ENCODE results near the gene HNRNPLL. TPM values are rescaled to one million over a fixed set of nuclear protein-coding genes. Genes with fewer than 3 reads are reported as not detected.
"Not testable (repeated sequence)": the region's sequence is repeated elsewhere in the genome, so short reads cannot be mapped to it uniquely, and the experiment has no call there.

HNRNPLL gene
- 55.2 TPM for total RNA-seq

DNA sequence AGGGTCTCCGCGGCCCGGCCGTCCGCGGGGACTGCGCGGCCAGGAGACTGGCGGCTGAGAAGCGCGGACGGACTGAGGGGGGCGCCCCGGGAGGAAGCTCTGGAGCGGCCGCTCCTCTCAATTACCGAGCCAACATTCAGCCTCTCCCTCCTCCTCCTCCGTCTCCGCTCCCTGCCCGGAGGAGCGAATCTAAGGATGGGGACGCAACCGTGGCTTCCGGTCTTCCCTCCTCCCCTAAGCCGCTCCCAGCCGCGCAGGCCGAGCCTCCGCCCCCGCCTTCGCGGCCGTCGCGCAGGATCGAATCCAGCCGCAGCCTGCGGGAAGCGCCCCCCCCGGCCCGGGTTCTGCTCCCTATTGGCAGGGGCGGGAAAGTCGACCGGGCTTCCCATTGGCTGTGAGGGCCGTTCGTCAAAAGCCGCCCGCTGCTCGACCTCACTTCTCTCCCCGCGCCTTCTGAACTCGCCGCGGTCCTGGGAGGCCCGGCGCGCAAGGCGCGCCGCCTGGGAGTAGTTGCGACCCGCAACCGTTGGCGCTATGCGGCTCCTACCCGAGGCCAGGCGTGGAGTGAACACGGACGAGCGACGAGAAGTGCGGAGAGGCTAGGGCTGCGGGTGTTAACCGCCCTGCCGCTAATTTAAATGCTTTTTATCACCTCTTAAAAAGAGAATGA is at the start of gene HNRNPLL:
Gene HNRNPLL, minus strand, starts transcription at position 197 of the 670 bp plus-strand sequence. CDS start 302 bp downstream, outside the sequence.
- peak; percentile 98 for DNase-seq (ENCODE audit: low spot score)

DNA sequence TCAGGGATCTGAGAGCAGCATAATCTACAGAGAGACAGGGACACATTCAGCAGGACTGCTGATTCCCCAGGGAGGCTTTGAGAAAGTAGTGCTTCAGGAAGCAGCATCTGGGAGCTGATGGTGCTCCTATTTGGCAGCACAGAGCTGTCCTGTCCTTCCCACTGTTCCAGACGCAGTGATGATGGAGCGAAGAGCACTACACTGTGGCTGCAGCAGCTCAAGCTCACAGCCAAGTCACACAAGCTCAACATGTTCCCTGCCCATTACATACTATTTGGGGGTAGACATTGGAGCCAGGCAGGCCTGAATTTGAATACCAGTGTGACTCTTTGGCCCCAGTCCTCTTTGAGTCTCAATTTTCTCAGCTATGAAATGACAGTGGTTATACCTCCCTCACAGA is 48.0 kb upstream of the HNRNPLL start:
- no peak for DNase-seq (ENCODE audit: low spot score)

DNA sequence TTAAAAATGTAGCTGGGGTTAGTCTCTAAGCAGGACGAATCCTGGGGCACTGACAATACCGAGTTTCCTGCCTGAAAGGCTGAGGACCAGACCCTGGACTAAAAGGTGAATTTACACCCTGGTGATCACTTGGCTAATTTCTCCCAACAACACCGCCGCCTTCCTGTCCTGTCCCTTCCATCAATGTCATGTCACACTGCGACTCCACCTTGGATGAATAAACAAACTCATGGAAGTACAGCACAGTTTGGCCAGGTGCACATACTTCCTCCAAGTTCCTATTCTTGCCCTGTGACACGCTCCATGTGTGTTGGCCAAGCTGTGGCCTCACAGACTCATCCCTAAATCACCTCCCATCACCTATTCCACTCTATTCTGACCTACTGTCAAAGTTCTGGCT is 47.3 kb upstream of the HNRNPLL start:
- DNase-seq (ENCODE audit: low spot score) = no peak

DNA sequence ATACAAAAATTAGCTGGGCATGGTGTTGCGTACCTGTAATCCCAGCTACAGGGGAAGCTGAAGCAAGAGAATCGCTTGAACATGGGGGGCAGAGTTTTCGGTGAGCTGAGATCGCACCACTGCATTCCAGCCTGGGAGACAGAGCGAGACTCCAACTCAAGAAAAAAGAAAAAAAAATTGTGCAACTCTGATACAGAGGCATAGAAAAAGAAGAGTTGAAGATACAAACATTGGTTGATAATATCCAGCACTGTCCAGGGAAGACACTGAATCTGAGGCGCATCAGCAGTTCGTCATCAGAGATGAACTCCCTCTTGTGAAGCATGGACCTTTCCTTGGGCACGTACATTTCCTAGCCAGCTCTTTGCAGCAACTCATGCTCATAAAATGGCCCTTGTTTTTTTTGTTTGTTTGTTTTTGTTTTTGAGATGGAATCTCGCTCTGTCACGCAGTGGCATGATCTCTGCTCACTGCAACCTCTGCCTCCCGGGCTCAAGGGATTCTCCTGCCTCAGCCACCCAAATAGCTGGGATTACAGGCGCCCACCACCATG is 46.5 kb upstream of the HNRNPLL start:
- DNase-seq (ENCODE audit: low spot score) = no peak

DNA sequence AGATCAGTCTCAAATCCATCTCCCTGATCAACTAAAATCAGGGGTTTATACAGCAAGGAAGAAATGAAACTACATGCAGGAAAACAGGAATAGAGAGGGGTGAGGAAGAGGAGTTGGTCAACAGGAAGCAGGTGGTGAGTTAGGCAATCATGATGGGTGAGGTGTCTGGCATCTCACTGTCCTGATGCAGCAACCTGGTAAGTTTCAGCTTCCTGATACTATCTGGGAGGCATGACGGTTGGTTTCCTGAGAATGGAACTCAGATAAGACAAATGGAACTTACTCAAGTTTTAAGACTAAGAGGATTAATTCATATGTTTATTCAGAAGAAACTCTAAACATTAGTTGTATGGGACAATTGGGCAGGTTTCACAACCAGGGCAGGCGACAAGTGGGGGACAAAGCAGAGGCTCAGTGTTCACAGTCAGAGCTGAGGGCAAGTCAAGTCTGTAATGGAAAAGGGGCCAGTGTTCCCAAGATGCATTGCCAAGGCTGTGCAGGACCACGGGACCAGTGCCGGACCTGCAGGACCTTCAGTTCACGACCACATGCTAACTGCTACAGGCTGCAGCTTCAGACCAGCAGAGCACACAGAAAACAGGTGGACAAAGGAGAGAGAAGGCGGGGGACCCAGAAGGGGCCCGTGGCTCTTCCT is 45.5 kb upstream of the HNRNPLL start:
- DNase-seq (ENCODE audit: low spot score) = no peak

DNA sequence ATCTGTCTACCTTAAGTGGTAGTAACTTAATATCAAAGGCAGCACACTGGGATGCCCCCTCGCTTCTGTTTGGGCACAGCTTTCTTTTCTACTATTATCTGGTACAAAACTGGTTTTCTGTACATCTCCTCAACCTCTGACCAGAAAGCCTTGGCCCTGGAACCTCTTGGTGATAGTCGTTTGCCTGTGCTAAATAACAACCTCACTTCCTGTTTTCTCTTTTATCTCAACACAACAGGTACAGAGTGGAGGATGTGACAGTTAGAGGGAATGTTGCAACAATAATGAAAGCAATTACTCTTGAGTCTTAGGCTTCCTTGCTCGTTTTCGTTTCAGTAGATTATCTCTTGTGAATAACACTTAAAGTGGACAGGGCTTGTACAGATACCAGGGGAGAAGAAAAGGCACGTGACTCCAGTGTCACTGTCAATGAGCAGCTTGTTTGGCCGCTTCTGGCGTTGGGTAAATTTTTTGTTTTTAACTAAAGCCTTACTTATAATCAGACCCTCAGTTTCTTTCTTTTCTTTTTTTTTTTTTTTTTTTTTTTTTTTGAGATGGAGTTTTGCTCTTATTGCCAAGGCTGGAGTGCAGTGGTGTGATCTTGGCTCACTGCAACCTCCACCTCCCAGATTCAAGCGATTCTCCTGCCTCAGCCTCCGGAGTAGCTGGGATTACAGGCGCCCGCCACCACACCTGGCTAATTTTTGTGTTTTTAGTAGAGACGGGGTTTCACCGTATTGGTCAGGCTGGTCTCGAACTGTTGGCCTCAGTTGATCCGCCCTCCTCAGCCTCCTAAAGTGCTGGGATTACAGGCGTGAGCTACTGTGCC is 41.2 kb upstream of the HNRNPLL start:
- DNase-seq (ENCODE audit: low spot score) = not testable (repeated sequence)

DNA sequence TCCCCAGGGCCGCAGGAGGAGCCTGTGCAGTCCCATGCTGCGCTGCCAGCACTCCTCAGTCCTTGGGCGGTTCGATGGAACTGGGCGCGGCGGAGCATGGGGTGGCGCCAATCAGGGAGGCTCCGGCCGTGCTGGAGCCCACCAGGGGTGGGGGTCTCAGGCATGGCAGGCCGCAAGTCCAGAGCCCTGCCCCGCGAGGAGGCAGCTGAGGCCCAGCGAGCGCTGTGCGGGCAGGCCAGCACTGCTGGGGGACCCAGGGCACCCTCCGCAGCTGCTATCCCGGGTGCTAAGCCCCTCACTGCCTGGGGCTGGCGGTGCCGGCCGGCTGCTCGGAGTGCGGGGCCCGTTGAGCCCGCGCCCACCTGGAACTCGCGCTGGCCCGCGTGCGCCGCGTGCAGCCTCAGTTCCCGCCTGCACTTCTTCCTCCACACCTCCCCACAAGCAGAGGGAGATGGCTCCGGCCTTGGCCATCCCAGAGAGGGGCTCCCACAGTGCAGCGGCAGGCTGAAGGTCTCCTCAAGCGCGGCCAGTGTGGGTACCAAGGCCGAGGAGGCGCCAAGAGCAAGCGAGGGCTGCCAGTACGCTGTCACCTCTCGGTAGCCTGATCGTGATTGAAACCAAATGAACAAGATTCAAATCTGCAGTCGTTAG is 40.4 kb upstream of the HNRNPLL start:
- DNase-seq (ENCODE audit: low spot score) = no peak

DNA sequence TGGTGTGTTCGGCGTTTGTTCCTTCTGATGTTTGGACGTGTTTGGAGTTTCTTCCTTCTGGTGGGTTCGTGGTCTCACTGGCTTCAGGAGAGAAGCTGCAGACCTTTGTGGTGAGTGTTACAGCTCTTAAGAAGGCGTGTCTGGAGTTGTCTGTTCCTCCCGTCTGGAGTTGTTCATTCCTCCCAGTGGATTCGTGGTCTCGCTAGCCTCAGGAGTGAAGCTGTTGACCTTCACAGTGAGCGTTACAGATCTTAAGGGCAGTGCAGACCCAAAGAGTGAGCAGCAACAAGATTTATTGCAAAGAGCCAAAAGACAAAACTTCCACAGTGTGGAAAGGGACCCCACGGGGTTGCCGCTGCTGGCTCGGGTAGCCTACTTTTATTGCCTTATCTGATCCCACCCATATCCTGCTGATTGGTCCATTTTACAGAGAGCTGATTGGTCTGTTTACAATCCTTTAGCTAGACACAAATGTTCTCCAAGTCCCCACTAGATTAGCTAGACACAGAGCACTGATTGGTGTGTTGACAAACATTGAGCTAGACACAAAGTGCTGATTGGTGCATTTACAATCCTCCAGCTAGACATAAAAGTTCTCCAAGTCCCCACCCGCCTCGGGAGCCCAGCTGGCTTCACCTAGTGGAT is 39.8 kb upstream of the HNRNPLL start:
- not testable (repeated sequence) for DNase-seq (ENCODE audit: low spot score)

DNA sequence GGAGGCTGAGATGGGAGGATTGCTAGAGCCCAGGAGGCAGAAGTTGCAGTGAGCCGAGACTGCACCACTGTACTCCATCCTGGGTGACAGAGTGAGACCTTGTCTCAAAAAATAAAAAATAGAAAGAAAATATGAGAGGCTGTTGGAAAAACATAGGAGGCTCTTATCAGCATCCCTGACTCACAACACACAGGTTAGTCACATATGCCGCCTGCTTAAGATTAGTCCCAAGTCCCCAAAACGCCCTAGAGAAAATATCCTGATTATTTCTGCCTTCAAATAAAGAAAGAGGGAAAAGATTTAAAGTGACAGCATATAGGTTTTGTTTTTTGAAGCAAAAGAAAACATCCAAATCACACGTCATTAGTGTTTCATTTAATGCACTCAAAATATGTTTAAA is 33.3 kb upstream of the HNRNPLL start:
- no peak for DNase-seq (ENCODE audit: low spot score)

DNA sequence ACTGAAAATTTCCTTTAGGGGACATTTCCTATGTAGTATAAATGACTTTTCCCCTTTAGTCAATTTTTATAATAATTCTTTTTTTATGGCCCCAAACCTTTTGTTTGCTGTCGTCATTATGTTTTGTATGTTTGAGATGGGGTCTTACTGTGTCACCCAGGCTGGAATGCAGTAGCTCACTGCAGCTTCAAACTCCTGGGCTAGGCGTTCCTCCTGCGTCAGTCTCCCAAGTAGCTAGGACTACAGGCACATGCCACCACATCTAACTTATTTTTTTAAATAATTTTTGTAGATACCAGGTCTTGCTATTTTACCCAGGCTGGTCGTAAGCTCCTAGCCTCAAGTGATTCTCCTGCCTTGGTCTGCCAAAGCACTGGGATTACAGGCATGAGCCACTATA is 32.4 kb upstream of the HNRNPLL start:
- no peak for DNase-seq (ENCODE audit: low spot score)

DNA sequence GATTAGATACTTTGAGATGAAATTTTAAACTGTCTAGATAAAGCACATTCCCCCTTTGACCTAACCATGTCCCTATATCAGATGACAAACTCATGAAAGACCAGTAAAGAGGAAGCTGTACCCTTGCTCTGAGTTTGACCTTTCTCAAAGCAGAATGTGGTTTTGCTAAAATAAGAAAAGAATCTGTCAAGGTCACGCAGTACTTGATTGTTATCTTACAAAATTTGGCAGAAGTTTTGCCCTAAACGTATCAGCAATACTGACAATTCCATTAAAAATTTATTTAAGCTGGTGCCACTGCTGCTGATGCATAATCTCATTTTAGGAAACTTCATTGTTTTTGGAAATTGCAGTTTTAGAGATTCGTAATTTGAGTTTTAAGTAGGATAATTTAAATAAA is 32.0 kb upstream of the HNRNPLL start:
- no peak for DNase-seq (ENCODE audit: low spot score)

DNA sequence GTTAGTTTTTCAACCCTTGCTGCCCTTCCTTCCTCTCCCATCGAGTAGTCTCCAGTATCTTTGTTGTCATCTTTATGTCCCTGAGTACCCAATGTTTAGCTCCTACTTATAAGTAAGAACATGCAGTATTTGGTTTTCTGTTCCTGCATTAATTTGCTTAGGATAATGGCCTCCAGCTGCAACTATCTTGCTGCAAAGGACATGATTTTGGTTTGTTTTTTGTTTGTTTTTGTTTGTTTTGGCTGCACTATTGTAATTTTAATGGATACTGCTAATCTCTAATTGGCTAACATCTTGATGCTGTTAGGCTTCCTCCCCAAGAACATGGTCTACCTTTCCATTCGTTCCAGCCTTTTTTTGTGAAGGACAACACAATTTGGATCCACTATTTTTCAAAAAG is 31.2 kb upstream of the HNRNPLL start:
- DNase-seq (ENCODE audit: low spot score) = no peak

DNA sequence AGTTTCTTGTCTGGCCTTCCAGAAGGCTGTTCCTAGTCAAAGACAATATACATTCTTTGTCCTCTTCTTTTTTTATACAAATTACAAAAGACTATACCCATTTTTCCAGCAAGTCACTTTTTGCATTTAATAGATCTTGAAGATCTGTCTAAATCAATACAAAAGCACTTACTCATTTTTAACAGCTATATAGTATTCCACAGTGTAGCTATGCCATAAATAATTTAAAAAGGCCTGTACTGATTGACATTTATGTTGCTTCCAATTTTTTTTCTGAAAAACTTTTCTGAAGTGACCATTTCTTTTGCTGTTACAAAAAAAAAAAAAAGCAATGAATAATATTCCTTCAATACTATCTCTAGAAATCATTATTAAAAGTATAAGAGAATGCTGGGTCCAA is 30.3 kb upstream of the HNRNPLL start:
- no peak for DNase-seq (ENCODE audit: low spot score)

DNA sequence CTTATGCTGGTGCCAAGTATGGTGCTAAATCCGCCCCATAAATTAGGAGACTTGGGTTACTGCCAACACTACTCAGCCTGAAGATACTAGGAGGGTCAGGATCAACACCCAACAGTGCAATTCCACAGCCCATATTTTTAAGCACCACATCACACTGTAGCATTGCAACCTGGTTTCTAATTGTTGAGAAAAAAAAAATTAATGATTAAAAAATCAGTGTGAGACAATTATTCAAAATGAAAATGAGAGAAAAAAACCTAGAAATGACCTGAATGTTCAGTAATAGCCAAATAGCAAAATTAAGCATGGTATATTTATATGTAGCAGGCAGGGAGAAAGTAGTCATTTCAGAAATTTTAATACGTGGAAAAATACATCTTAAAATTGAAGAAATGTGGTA is 29.2 kb upstream of the HNRNPLL start:
- no peak for DNase-seq (ENCODE audit: low spot score)

DNA sequence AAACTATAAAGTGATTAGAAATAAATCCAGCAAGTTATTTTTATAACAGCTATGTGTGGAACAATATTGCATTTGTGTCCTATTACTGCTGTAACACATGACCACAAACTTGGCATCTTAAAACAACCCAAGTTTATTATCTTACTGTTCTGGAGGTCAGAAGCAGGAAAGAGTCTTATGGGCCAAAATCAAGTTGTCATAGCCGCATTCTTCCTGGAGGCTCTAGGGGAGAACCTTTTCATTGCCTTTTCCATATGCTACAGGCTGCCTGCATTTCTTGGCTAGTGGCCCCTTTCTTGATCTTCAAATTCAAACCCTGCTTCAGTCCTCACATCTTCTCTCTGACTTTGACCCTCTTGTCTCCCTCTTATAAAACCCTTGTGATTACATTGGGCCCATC is 27.0 kb upstream of the HNRNPLL start:
- DNase-seq (ENCODE audit: low spot score) = no peak

DNA sequence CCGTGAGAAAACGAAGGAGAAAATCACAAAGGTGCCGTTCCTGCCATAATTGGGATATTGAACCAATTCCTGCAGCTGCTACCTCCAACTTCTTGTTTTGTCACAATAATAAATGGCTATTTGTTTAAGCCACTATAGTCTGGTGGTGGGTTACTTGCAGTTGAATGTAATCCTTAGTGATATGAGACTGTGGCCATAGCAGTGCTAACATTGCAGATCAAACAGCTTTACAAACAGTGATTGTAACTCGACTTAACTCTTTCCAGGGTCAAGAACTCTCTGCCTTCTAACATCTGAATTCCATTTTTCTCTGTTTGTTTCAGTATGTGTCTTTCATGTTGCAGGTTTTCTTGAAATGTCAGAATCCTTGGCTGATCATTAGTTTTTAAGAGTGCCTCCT is 24.7 kb upstream of the HNRNPLL start:
- no peak for DNase-seq (ENCODE audit: low spot score)

DNA sequence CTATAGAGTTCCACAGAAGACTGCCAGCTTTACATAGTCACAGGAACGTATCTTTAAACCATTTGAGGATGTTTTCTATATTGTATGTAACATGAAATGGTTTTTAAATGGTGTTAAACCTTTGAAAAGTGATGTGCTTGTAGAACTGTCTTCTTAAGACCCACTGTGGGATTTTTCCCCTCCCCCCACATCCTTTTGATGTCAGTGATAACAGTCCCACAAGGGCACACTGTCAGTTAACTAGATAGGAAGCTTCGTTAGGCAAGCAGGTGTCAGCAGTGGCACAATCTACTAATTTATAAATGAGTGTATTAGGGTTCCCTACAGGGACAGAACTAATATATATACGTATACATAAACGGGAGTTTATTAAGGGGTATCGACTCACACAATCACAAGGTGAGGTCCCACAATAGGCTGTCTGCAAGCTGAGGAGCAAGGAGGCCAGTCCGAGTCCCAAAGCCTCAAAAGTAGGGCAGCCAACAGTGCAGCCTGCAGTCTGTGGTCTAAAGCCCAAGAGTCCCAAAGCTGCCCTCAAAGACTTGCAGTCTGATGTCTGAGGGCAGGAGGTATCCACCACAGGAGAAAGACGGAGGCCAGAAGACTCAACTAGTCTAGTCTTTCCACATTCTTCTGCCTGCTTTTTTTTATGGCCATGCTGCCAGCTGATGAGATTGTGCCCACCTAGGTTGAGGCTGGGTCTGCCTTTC is 23.8 kb upstream of the HNRNPLL start:
- no peak for DNase-seq (ENCODE audit: low spot score)

DNA sequence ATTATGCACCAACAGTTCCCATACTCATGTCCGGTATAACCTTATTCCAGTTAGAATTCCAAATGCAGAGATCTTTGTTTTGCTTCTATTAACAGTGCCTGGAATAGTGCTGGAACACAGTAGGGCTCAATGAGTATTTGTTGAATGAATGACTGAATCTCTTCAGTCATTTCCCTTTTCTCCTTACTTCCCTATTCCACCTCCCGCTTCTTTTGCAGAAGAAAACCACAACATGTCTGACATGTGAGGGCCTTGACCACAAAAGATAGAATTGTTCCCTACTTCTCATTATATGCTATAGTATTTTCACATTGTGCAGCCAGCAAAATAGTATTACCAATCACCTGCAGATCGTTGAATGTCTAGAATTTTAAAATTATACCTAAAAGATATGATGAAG is 19.5 kb upstream of the HNRNPLL start:
- DNase-seq (ENCODE audit: low spot score) = no peak

DNA sequence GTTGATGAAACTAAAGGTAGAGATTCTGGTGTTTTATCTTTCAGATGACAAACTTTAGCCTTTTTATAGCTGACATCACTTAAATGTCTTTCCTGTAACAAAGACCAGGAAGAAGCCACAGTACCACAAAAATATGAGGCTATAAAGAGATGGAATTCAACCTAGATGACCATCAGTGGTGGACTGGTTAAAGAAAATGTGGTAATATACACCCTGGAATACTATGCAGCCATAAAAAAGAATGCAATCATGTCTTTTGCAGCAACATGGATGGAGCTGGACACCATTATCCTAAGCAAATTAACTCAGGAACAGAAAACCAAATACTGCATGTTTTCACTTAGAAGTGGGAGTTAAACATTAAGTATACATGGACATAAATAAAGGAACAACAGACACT is 18.3 kb upstream of the HNRNPLL start:
- DNase-seq (ENCODE audit: low spot score) = no peak

DNA sequence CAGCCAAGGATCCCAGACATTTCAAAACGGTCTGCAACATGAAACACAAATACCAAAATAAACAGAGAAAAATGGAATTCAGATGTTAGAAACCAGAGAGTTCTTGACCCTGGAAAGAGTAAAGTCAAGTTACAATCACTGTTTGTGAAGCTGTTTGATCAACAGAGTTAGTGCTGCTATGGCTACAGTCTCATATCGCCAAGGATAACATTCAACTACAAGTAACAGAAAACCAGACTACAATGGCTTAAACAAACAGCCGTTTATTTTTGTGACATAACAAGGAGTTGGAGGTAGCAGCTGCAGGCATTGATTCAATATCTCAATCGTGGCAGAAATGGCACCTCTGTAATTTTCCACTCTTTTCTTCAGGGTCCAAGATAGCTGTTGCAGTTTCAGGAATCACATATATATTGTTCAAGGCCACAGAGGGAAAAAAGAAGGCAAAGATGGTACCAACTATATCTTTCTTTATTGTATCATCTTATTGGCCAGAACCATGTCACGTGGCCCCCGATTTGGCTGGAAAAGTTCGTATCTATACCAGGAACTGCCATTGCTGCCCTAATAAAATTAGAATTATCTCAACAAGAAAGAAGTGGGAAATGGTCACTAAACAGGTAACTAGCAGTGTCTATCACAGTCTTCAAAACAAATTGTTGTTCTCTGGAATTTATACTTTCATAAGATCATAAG is 17.7 kb upstream of the HNRNPLL start:
- DNase-seq (ENCODE audit: low spot score) = no peak

All from ureter (tissue), 1 donor.